Omental fat pad (tissue), 4 donors: Measurements from ENCODE around the gene PAMR1. TPM values are rescaled to one million over a fixed set of nuclear protein-coding genes. Genes with fewer than 3 reads are reported as not detected.

Experiments used
- ATAC-seq: fragments of 150-250 bp; one replicate; pipeline ENCODE4 v1.9.1; 2016; ENCODE audit warnings: mild to moderate bottlenecking, moderate library complexity; ENCODE audit not compliant: low FRiP score
- DNase-seq: peaks from one replicate; pipeline ENCODE4 v3.0.0-alpha.2; 2019; ENCODE audit warnings: low spot score
- total RNA-seq, 4 donors: library from RNA; depleted of rRNA; stranded (reverse); fragments of >200 nt; gene quantifications; one replicate each; pipeline ENCODE4 v1.1.0, GENCODE V29; 2016
- TF ChIP-seq, protein P1 (sequence below), 3 donors: fragments of 450-650 bp; IDR thresholded peaks; one replicate each; pipeline ENCODE4 v1.5.1; 2016 to 2017; ENCODE audit warnings: antibody characterized with exemption in 3 of 3, mild to moderate bottlenecking in 3 of 3, moderate library complexity in 2 of 3

PAMR1 gene
- total RNA-seq, 4 donors from 2014 or later = 7.0 to 34.3 (median 23.0) TPM

DNA sequence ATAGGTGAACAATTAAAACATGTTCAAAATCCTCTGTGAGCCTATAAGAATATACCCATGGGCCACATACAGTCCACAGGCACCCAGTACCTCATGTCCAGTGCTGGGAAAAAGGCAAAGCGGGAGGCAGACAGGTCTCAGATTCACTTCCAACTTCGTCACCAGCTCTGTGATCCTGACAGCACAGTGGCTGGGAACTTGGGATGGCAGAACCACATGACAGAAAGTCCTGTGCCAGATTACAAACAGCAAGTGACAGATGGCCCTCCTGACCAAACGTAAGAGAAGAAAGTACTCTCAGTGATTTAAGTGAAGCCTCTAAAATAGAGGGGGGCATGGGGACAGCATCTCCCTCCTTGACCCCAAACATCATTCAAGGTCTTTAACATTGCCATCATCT lies 111.8 kb downstream of the PAMR1 start:
- TF ChIP-seq, protein P1, sequence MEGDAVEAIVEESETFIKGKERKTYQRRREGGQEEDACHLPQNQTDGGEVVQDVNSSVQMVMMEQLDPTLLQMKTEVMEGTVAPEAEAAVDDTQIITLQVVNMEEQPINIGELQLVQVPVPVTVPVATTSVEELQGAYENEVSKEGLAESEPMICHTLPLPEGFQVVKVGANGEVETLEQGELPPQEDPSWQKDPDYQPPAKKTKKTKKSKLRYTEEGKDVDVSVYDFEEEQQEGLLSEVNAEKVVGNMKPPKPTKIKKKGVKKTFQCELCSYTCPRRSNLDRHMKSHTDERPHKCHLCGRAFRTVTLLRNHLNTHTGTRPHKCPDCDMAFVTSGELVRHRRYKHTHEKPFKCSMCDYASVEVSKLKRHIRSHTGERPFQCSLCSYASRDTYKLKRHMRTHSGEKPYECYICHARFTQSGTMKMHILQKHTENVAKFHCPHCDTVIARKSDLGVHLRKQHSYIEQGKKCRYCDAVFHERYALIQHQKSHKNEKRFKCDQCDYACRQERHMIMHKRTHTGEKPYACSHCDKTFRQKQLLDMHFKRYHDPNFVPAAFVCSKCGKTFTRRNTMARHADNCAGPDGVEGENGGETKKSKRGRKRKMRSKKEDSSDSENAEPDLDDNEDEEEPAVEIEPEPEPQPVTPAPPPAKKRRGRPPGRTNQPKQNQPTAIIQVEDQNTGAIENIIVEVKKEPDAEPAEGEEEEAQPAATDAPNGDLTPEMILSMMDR (IDR thresholded peaks at IDR 0.05) = no peak
- DNase-seq (no peak), ATAC-seq (no peak)

DNA sequence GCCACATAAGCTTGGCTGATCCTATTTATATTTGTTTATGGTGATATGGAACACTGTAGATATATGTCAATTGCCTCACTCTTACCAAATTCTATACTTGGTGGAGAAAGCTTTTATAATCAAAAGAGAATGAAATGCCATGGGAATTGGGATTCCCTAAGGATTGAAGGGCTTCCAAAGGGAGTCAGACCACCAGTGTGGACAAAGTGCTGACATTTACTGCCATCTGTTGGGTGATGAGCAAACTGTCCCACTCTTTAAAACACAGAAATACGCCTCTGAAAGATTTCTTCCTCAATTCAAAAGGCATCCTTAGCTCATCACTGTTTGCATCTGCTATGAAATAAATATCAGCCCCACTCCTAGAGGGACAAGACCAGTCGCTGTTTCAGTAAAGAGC lies 113.1 kb downstream of the PAMR1 start:
- ATAC-seq = no peak
- TF ChIP-seq, protein P1 (IDR thresholded peaks at IDR 0.05) = no peak
- no peak for DNase-seq

DNA sequence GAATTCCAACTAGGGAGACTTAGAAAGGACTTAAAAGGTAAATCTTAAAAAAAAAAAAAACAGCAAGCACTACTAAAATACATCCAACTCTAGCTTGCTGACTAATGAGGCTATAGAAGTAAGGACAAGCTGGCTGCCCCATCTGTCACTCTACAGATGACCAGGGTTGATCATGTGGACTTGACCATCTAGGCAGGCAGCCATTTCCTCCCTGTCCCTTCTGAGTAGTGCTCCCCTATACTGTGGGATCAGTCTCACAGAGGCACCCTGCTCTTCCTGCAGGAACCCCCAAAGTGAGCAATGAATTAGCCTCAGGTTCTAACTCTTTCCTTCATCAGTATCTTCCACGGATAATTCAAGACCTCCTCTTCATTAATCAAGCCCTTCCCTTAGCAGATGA lies 118.4 kb downstream of the PAMR1 start:
- DNase-seq (no peak), ATAC-seq (no peak)
- TF ChIP-seq, protein P1 (IDR thresholded peaks at IDR 0.05) = no peak

DNA sequence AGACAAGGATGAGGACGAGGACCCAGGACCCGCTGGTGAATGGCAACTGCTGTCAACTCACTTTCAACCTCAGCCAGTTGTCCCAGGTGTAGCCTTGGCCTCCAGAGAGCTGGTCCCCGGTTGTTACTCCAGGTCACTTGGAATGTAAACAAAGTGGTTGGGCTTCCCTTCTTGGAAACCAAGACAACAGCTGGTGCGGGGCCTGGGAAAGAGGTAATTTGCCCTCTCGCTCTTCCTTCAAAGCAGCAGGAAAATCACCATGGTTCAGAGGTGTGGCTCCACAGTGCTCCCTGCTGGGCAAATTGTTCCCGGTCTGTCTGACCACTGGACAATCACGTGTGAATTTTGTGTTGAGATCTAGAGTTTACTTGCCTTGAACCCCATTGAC lies 121.0 kb downstream of the PAMR1 start:
- DNase-seq = no peak
- ATAC-seq = no peak
- TF ChIP-seq, protein P1 (IDR thresholded peaks at IDR 0.05) = no peak

DNA sequence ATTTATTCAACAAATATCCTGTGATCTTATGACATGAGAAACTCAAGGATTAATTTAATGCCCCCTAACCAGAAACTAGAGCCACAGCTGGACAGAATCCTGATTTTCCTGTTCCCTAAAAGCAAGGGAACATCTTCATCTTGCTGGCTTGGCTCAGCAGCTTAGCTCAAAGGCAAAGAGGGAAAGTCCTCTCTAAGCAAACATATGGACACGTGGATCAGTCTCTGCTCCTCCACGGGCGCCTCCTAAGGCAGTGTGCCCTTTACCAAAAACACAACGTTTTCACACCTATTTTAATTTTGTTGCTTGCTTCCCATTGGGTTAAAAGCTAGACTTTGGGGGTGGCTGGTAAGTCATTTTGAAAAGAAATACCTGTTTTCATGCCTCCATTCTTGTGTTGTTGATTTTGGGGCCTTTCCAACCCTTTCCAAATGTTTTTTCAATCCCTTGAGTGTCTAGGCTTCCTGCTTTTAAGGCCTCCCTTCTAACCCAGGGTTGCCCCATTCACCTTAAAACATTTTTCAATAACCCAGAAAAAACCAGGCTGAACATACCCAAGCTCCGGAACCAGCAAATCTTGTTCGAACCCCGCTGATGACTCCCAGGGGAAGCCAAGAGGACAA lies 121.5 kb downstream of the PAMR1 start:
- DNase-seq = no peak
- no peak for ATAC-seq
- TF ChIP-seq, protein P1 (IDR thresholded peaks at IDR 0.05) = no peak

DNA sequence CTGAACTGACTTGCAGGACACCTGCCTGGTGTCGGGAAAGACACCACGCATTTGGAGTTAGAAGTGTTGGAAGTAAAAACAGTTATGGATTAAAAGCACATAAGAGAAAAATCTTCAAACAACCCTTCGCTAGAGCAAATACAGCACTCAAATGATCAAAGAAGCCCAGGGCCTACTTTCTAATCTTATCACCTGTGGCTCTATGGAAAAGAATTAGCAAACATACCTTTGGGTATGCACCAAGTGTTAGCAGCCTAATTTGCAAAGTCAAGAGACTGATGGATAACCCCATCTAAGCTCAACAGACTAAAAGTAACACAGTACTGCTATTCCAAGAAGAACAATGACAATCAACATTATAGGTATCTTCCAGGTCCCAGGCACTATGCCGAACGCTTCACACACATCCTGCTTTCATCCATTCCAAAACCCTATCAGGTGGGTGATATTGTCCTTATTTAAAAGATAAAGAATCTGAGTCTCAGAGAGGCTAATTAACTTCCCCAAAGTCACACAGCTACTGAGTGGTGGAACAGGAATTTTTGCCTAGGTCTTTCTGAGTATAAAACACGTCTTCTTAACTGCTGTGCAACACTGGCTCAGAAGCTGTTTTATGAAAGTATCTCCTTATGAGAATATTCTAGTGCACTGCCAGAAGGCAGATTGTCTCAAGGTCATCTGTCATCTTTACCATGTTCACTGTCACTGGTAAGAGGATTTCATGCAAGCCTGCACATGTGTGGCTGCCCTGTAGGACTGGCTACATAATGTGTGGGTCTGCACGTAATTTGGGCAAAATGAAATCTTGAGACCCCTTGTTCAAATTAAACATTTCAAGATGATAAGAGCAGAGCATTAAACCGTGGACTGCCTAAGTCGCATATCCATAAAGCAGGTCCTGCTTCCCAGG lies 122.4 kb downstream of the PAMR1 start:
- TF ChIP-seq, protein P1 (IDR thresholded peaks at IDR 0.05) = no peak
- no peak for DNase-seq
- ATAC-seq = no peak
